ENCODE data around the gene DEGS2. TPM values are rescaled to one million over a fixed set of nuclear protein-coding genes. Genes with fewer than 3 reads are reported as not detected.
A peak's percentile ranks its signal among the peaks of the same experiment; 100 is the strongest.
"Not testable (repeated sequence)": the region's sequence is repeated elsewhere in the genome, so short reads cannot be mapped to it uniquely, and the experiment has no call there.

Gene DEGS2
- total RNA-seq (under 1 TPM in 1 of 2 experiments, not detected in 1; 0.14 TPM), polyA plus RNA-seq (under 1 TPM in 1 of 2 donors, not detected in 1; 0.81 TPM)

GRCh38 chr14:100159094-100159864 is at the start of gene DEGS2:
TSS of gene DEGS2 (minus strand) at chr14:100159645. CDS start at chr14:100159587, 58 bp downstream.
- H3K4me3 Mint-ChIP-seq, result peak within 1 kb of the TSS; percentile 36 to 78 (median 60)

DNA sequence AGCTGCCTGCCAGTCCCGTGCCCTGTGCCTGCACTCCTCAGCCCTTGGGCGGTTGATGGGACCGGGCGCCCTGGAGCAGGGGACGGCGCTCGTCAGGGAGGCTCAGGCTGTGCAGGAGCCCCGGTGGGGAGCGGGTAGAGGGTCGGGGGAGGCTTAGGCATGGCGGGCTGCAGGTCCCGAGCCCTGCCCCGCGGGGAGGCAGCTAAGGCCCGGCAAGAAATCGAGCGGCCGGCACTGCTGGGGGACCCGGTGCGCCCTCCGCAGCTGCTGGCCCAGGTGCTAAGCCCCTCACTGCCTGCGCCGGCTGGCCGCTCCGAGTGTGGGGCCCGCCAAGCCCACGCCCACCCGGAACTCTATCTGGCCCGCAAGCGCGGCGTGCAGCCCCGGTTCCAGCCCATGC is 48.7 kb upstream of the DEGS2 start:
- H3K27me3 Mint-ChIP-seq; DNase-seq; H3K27ac Mint-ChIP-seq; H3K9me3 Mint-ChIP-seq; H3K4me1 ChIP-seq (ENCODE audit: insufficient read depth, low read length); H3K4me1 Mint-ChIP-seq; H3K36me3 ChIP-seq (ENCODE audit: insufficient read depth, low read length); intact Hi-C loops (cut with micrococcal nuclease); H3K4me3 Mint-ChIP-seq; H3K27ac ChIP-seq (ENCODE audit: low read depth, low read length); H3K36me3 Mint-ChIP-seq; H3K9me3 ChIP-seq (ENCODE audit: control insufficient read depth in 1 of 2, low read length in 2 of 2); H3K27me3 ChIP-seq (ENCODE audit: insufficient read depth, low read length); POLR2A ChIA-PET (ENCODE audit: partially characterized antibody); H3K4me3 ChIP-seq (ENCODE audit: low read length in 2 of 2): not testable (repeated sequence)
- CTCF ChIA-PET (ENCODE audit: partially characterized antibody), result interaction anchor here (1.5 kb wide), 1 partner anchor 14 kb away, joined by 4 read pairs; no protein-coding TSS in a partner anchor

More at GRCh38 chr14:100159094-100159864, at the start of gene DEGS2:
- H3K36me3 ChIP-seq (ENCODE audit: insufficient read depth, low read length), result no peaks in the 10 kb centered on the region
- DNase-seq, result peak in 4 of 5 donors; percentile 43 to 54 (median 50)
- no peak within 1 kb of the TSS for H3K27ac ChIP-seq (ENCODE audit: low read depth, low read length)
- Mint-ChIP-seq H3K27me3 (peaks cover 11 to 12% of the 10 kb centered on the region in 2 donors), H3K36me3 (peaks cover 2 to 5% of the 10 kb centered on the region in 2 donors), H3K9me3 (peaks cover 0 to 12% (median 6%) of the 10 kb centered on the region in 8 donors), H3K4me1 (peaks cover 0 to 4% (median 1%) of the 10 kb centered on the region in 4 donors), H3K27ac (peak within 1 kb of the TSS in 1 of 7 donors; percentile 70)
- intact Hi-C loops (cut with micrococcal nuclease), result no loop called here
- ChIA-PET POLR2A (ENCODE audit: partially characterized antibody) (interaction anchor here (0.9 to 5.7 kb wide), 3 partner anchors 13 to 81 kb away, joined by 3 to 34 read pairs (median 4); no protein-coding TSS in a partner anchor), CTCF (ENCODE audit: partially characterized antibody) (interaction anchor here (1.5 to 2.1 kb wide), 3 partner anchors 14 to 87 kb away, joined by 3 to 5 read pairs (median 3); no protein-coding TSS in a partner anchor)
- H3K4me3 ChIP-seq (ENCODE audit: low read length in 2 of 2), result peak within 1 kb of the TSS in 1 of 2 donors; percentile 35
- peaks cover 9% of the 10 kb centered on the region for H3K4me1 ChIP-seq (ENCODE audit: insufficient read depth, low read length)
- no peaks in the 10 kb centered on the region for H3K27me3 ChIP-seq (ENCODE audit: insufficient read depth, low read length)
- peaks cover 0 to 10% of the 10 kb centered on the region in 2 donors for H3K9me3 ChIP-seq (ENCODE audit: control insufficient read depth in 1 of 2, low read length in 2 of 2)

DNA sequence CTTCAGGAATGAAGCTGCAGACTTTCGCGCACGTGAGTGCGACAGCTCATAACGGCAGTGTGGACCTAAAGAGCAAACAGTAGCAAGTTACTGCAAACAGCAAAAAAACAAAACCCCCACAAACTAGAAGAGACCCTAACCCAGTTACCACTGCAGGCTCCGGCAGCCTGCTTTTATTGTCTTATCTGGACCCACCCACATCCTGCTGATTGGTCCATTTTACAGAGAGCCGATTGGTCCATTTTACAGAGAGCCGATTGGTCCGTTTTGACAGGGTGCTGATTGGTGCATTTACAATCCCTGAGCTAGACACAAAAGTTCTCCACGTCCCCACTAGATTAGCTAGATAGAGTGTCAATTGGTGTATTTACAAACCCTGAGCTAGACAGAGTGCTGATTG is 48.1 kb upstream of the DEGS2 start:
- H3K4me3 ChIP-seq (ENCODE audit: low read length in 2 of 2); H3K27ac ChIP-seq (ENCODE audit: low read depth, low read length); H3K27me3 Mint-ChIP-seq; H3K36me3 ChIP-seq (ENCODE audit: insufficient read depth, low read length); DNase-seq; H3K27ac Mint-ChIP-seq; intact Hi-C loops (cut with micrococcal nuclease); H3K4me1 ChIP-seq (ENCODE audit: insufficient read depth, low read length); H3K9me3 ChIP-seq (ENCODE audit: control insufficient read depth in 1 of 2, low read length in 2 of 2); H3K4me3 Mint-ChIP-seq; POLR2A ChIA-PET (ENCODE audit: partially characterized antibody); H3K36me3 Mint-ChIP-seq; H3K4me1 Mint-ChIP-seq; H3K27me3 ChIP-seq (ENCODE audit: insufficient read depth, low read length); H3K9me3 Mint-ChIP-seq: not testable (repeated sequence)
- CTCF ChIA-PET (ENCODE audit: partially characterized antibody), result interaction anchor here (1.5 kb wide), 1 partner anchor 13 kb away, joined by 4 read pairs; no protein-coding TSS in a partner anchor

- ChIA-PET POLR2A (ENCODE audit: partially characterized antibody) (interaction anchor here (1.1 to 1.6 kb wide), 2 partner anchors 9 to 10 kb away, joined by 3 to 5 read pairs; no protein-coding TSS in a partner anchor), CTCF (ENCODE audit: partially characterized antibody) (interaction anchor here (0.7 to 3.3 kb wide), 3 partner anchors 12 to 165 kb away, joined by 3 to 25 read pairs (median 5); no protein-coding TSS in a partner anchor)
- intact Hi-C loops (cut with micrococcal nuclease); H3K9me3 Mint-ChIP-seq; H3K27me3 Mint-ChIP-seq; H3K36me3 Mint-ChIP-seq; H3K9me3 ChIP-seq (ENCODE audit: control insufficient read depth in 1 of 2, low read length in 2 of 2); H3K27ac ChIP-seq (ENCODE audit: low read depth, low read length); H3K4me1 Mint-ChIP-seq; DNase-seq; H3K27ac Mint-ChIP-seq; H3K4me1 ChIP-seq (ENCODE audit: insufficient read depth, low read length); H3K4me3 Mint-ChIP-seq; H3K27me3 ChIP-seq (ENCODE audit: insufficient read depth, low read length); H3K4me3 ChIP-seq (ENCODE audit: low read length in 2 of 2); H3K36me3 ChIP-seq (ENCODE audit: insufficient read depth, low read length): not testable (repeated sequence)
Observed at GRCh38 chr14:100204835-100205167, 45.4 kb upstream of the DEGS2 start.

- Histone ChIP-seq H3K36me3 (ENCODE audit: insufficient read depth, low read length) (no peaks in the 10 kb centered on the region), H3K9me3 (ENCODE audit: control insufficient read depth in 1 of 2, low read length in 2 of 2) (no peaks in the 10 kb centered on the region), H3K27me3 (ENCODE audit: insufficient read depth, low read length) (no peaks in the 10 kb centered on the region), H3K27ac (ENCODE audit: low read depth, low read length) (no peak overlapping the region), H3K4me1 (ENCODE audit: insufficient read depth, low read length) (no peaks in the 10 kb centered on the region), H3K4me3 (ENCODE audit: low read length in 2 of 2) (no peak overlapping the region)
- Mint-ChIP-seq H3K4me3 (no peak overlapping the region), H3K36me3 (no peaks in the 10 kb centered on the region), H3K9me3 (no peaks in the 10 kb centered on the region), H3K4me1 (peaks cover 0 to 1% (median 0%) of the 10 kb centered on the region in 4 donors), H3K27me3 (peaks cover 0 to 4% of the 10 kb centered on the region in 2 donors), H3K27ac (no peak overlapping the region)
- ChIA-PET POLR2A (ENCODE audit: partially characterized antibody) (interaction anchor here (0.7 to 1.6 kb wide), 3 partner anchors 8 to 17 kb away, joined by 3 to 5 read pairs (median 3); no protein-coding TSS in a partner anchor), CTCF (ENCODE audit: partially characterized antibody) (interaction anchor here (0.6 to 3.3 kb wide), 4 partner anchors 11 to 165 kb away, joined by 3 to 25 read pairs (median 4); no protein-coding TSS in a partner anchor)
- intact Hi-C loops (cut with micrococcal nuclease), result no loop called here
- no peak for DNase-seq
Observed at GRCh38 chr14:100203962-100204834, 44.8 kb upstream of the DEGS2 start.

- no peak overlapping the region for H3K4me3 Mint-ChIP-seq
- no peak for DNase-seq
- ChIA-PET CTCF (ENCODE audit: partially characterized antibody) (interaction anchor here (0.6 to 3.3 kb wide), 3 partner anchors 10 to 100 kb away, joined by 3 to 25 read pairs (median 4); no protein-coding TSS in a partner anchor), POLR2A (ENCODE audit: partially characterized antibody) (interaction anchor here (1.6 kb wide), 1 partner anchor 11 kb away, joined by 5 read pairs; no protein-coding TSS in a partner anchor)
- Histone ChIP-seq H3K27ac (ENCODE audit: low read depth, low read length) (no peak overlapping the region), H3K27me3 (ENCODE audit: insufficient read depth, low read length) (no peaks in the 10 kb centered on the region), H3K36me3 (ENCODE audit: insufficient read depth, low read length) (no peaks in the 10 kb centered on the region), H3K9me3 (ENCODE audit: control insufficient read depth in 1 of 2, low read length in 2 of 2) (no peaks in the 10 kb centered on the region), H3K4me3 (ENCODE audit: low read length in 2 of 2) (no peak overlapping the region), H3K4me1 (ENCODE audit: insufficient read depth, low read length) (no peaks in the 10 kb centered on the region)
- no peak overlapping the region for H3K27ac Mint-ChIP-seq
- peaks cover 0 to 4% of the 10 kb centered on the region in 2 donors for H3K27me3 Mint-ChIP-seq
- H3K36me3 Mint-ChIP-seq, result no peaks in the 10 kb centered on the region
- intact Hi-C loops (cut with micrococcal nuclease), result no loop called here
- H3K9me3 Mint-ChIP-seq, result no peaks in the 10 kb centered on the region
- H3K4me1 Mint-ChIP-seq, result peaks cover 0 to 1% (median 0%) of the 10 kb centered on the region in 4 donors
Observed at GRCh38 chr14:100203146-100203545, 43.7 kb upstream of the DEGS2 start.
